HUDEP-2 (cell line): ENCODE measurements around the gene LMOD1.
A peak's percentile ranks its signal among the peaks of the same experiment; 100 is the strongest.

Experiments
- DNase-seq, 76 experiments: peaks; one replicate each; lab custom pipeline; 2025; ENCODE audit not compliant: unreplicated experiment in 76 of 76; lab: John Stamatoyannopoulos, UW

LMOD1 gene

GRCh38 chr1:201895120-201895665 lies 51.2 kb downstream of the LMOD1 start:
- DNase-seq = no peak

GRCh38 chr1:201894343-201895119 lies 51.8 kb downstream of the LMOD1 start:
- no peak for DNase-seq

- no peak for DNase-seq
Measured at GRCh38 chr1:201893431-201893830, 52.9 kb downstream of the LMOD1 start.

GRCh38 chr1:201892211-201892610 lies 54.1 kb downstream of the LMOD1 start:
- DNase-seq = no peak

- no peak for DNase-seq
Measured at GRCh38 chr1:201891451-201892045, 54.8 kb downstream of the LMOD1 start.

GRCh38 chr1:201890806-201891450 lies 55.4 kb downstream of the LMOD1 start:
- no peak for DNase-seq

- no peak for DNase-seq
Measured at GRCh38 chr1:201890223-201890622, 56.1 kb downstream of the LMOD1 start.

- no peak for DNase-seq
Measured at GRCh38 chr1:201889090-201889968, 57.0 kb downstream of the LMOD1 start.

- DNase-seq = no peak
Measured at GRCh38 chr1:201888282-201889089, 57.9 kb downstream of the LMOD1 start, which contains the start of gene SHISA4. Gene SHISA4, plus strand, starts transcription at chr1:201888898. Its CDS starts 97 bp downstream, at chr1:201888995.

GRCh38 chr1:201887116-201887866 lies 59.1 kb downstream of the LMOD1 start:
- DNase-seq = no peak

GRCh38 chr1:201886103-201886885 lies 60.1 kb downstream of the LMOD1 start:
- peak in 1 of 76 experiments; percentile 3 for DNase-seq

GRCh38 chr1:201885531-201886075 lies 60.7 kb downstream of the LMOD1 start:
- peak in 44 of 76 experiments; percentile 5 to 64 (median 27) for DNase-seq

- peak in 20 of 76 experiments; percentile 2 to 37 (median 19) for DNase-seq
Measured at GRCh38 chr1:201884425-201884824, 61.9 kb downstream of the LMOD1 start.

GRCh38 chr1:201883786-201884185 lies 62.6 kb downstream of the LMOD1 start:
- DNase-seq = peak in 29 of 76 experiments; percentile 7 to 59 (median 23)

GRCh38 chr1:201883266-201883665 lies 63.1 kb downstream of the LMOD1 start:
- DNase-seq = no peak

- DNase-seq = no peak
Measured at GRCh38 chr1:201882665-201883132, 63.6 kb downstream of the LMOD1 start.

GRCh38 chr1:201881617-201882016 lies 64.7 kb downstream of the LMOD1 start:
- DNase-seq = no peak
